Right renal pelvis (tissue), 4 donors: ENCODE measurements around the gene TEKT1. TPM values are rescaled to one million over a fixed set of nuclear protein-coding genes. Genes with fewer than 3 reads are reported as not detected.
"Not testable (repeated sequence)": the region's sequence is repeated elsewhere in the genome, so short reads cannot be mapped to it uniquely, and the experiment has no call there.

ENCODE experiments used
- DNase-seq, 4 donors: peaks; one replicate each; pipeline ENCODE4 v3.0.0-alpha.2; 2013; ENCODE audit warnings: low read depth in 4 of 4, low spot score in 3 of 4, missing footprints in 1 of 4
- polyA plus RNA-seq, 4 donors: library from polyadenylated mRNA; unstranded; fragments of 120-200 nt; gene quantifications; one replicate each; pipeline ENCODE4 v1.2.1, GENCODE V29; 2013; ENCODE audit not compliant: insufficient read length in 4 of 4

The TEKT1 gene
- under 1 TPM; 0.42 to 0.97 (median 0.64) TPM for polyA plus RNA-seq

DNA sequence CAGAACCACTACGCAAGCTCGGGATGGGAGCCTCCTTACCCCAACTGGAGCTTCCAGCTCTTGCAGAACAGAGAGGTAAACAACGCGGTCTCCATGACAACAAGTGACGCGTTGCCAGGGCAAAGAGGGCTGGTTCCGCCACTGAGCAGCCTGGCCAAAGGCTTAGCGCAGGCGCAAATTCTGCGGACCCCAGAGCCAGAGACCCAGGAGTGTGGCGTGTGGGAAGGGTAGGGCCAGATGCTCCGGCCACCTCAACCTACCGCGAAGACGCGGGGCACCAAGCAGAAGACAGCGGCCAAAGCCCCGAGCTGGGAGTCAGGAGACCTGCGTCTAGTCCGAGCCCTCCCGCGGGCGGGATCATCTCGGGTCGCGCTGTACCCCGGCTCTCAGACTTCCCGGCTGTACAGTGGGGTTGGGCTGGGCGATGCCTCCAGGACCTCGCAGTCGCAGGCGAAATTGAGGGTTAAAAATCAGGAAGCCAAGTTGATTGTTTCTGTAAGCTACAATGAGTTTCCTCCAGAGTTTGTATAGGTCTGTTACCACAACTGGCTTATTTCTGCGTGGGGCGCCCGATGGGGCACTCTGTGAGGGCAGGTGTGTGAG, at the start of gene TEKT1:
Gene TEKT1, minus strand, starts transcription at position 69 of the 603 bp plus-strand sequence. CDS start 1,353 bp downstream, outside the sequence.
- peak; percentile 61 to 80 (median 74) for DNase-seq

DNA sequence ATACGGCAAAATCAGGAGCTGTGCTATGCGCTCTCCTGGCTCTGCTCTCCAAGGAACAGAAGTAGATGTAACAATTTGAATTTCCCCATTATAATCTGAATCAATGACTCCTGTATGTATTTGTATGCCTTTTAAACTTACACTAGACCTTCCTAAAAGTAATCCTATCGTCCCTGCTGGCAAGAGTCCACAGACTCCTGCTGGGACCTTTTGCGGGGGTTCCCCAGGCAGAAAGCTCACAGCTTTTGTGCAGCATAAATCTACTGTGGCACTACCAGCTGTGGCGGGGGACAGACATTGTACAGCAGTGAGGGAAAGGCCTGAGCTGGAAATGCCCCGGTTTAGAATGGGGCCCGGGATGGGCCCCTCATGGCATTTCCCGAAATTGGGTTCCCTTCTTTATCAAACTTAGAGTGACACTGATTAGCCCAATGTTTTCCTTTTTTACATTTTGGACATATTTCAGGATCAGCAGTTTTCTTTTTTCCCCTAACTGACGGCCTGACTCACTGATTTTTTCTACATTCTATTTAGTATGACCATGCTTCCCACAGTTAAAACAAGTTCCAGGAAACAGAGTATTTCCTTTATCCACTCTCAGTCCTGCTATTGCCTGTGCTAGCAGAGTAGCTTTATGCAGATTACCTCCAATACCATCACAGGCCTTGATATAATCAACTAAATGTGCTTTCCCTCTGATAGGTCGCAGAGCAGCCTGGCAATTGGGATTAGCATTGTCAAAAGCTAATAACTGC, 47.9 kb upstream of the TEKT1 start:
- not testable (repeated sequence) for DNase-seq

DNA sequence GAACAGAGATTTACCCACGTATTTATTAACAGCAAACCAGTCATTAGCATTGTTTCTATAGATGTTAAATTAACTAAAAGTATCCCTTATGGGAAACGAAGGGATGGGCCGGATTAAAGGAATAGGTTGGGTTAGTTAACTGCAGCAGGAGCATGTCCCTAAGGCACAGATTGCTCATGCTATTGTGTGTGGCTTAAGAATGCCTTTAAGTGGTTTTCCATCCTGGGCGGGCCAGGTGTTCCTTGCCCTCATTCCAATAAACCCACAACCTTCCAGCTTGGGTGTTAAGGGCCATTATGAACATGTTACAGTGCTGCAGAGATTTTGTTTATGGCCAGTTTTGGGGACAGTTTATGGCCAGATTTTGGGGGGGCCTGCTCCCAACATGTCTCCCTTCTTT, 43.7 kb upstream of the TEKT1 start:
- DNase-seq, result not testable (repeated sequence)

DNA sequence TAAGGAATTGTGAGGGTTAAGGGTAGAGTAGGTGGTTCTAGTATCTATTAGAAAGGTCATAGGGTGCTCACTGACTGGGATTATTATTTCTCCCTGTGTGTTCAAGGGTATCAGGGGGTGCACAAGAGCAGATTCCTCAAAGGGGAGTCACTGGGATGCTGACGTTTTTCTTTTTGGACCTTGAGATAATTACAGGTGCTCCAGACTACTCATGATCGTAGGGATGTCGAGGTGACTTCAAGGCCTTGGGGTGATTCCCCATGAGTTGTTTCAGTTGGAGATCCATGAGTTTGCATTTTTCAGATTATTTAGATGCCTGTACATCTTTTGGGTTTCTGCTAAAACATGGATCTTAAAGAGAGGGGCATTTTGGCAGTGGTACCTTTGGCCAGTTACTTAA, 41.4 kb upstream of the TEKT1 start:
- no peak for DNase-seq

DNA sequence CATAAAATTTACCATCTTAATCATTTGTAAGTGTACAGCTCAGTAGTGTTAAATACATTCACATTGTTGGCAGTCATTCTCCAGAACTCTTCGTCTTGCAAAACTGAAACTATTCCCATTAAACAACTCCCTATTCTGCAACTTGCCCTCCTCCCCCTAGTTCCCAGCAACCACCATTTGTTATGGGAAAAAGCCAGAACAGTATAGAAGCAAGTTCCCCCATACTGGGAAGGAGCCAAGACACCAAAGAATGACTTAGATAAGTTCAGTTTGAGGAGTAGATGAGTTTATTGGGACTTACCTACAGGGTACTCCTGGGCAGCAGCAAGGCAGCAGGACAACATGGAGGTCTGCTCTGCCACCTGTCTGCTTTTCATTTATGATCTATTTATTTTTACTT, 39.3 kb upstream of the TEKT1 start:
- DNase-seq, result no peak

DNA sequence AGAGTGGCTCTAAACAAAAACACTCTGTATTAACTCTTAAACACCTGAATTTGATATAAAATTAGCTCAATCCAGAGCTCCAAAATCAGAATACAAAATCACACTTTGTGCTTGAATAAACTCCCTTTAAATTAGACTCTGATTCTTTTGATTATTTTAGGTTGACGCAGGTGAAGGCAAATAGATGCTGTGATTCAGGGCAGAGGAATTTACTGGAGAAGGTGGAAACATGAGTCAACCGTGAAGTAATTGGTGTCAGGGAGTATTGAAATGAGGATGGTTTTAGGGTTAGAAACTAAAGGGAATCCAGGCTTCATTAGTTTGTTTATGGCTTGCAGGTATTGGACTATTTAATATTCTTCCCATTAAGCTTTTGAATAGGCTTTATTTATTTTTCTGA, 37.1 kb upstream of the TEKT1 start:
- no peak for DNase-seq

DNA sequence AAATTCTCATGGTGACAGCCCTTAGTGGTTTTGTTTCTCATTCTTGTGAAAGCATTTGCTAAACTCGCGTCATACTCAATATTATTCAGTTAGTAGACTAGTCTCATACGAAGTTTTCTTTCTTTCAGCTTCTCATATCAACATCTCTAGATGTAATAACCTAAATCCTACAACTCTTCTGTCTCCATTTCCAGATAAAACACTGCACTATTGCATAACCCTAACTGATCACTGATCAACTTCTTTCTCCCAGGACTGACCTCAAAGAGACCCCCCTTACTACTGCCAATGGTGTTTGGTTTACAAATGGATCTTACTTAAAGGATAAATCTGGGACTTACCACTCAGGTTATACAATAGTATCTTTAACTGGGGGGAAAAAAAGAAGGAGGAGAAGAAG, 36.3 kb upstream of the TEKT1 start:
- no peak for DNase-seq

DNA sequence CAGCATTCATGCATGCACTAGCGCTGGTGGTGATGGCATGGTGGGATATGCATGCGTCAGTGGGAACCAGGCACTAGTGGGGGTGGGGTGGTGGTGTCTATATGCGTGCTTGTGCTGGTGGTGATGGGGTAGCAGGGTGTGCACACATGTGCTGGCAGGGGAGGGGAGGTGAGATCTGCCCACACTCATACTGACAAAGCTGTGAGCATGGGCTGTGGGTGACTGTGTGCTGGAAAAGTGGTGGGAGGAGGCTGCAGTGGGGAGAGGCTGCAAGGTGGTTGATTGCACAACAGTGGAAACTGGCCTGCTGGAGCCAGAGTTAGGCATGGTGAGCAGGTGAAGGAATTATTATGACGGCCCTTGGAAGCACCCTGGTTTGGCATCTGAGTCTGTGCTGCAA, 31.3 kb upstream of the TEKT1 start:
- no peak for DNase-seq

DNA sequence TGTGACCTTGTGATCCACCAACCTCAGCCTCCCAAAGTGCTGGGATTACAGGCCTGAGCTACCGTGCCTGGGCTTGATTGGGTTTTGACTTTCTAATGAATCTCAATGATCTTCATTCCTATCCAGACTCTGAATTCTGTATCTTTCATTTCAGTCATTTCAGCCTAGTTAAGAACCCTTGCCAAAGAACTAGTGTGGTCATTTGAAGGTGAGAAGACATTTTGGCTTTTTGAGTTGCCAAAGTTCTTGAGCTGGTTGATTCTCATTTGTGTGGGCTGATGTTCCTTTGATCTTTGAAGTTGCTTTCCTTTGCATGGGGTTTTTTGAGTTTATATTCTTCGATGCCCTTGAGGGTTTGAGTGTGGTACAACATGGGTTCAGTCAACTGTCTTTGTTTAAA, 30.6 kb upstream of the TEKT1 start:
- no peak for DNase-seq

DNA sequence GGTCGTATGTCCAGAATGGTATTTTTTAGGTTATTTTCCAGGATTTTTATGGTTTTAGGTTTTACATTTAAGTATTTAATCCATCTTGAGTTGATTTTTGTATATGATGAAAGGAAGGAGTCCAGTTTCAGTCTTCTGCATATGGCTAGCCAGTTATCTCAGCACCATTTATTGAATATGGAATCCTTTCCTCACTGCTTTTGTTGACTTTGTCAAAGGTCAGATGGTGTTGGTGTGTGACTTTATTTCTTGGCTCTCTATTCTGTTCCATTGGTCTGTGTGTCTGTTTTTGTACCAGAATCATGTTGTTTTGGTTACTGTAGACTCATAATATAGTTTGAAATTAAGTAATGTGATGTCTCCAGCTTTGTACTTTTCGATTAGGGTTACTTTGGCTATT, 26.4 kb upstream of the TEKT1 start:
- DNase-seq, result no peak

DNA sequence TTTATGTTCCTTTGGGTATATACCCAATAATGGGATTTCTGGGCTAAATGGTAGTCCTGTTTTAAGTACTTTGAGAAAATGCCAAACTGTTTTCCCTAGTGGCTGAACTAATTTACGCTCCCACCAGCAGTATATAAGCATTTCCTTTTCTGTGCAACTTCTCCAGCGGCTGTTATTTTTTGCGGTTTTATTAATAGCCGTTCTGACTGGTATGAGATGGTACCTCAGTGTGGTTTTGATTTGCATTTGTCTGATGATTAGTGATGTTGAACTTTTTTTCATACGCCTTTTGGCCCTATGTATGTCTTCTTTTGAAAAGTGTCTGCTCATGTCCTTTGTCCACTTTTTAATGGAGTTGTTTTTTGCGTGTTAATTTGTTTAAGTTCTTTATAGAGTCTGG, 25.8 kb upstream of the TEKT1 start:
- no peak for DNase-seq

DNA sequence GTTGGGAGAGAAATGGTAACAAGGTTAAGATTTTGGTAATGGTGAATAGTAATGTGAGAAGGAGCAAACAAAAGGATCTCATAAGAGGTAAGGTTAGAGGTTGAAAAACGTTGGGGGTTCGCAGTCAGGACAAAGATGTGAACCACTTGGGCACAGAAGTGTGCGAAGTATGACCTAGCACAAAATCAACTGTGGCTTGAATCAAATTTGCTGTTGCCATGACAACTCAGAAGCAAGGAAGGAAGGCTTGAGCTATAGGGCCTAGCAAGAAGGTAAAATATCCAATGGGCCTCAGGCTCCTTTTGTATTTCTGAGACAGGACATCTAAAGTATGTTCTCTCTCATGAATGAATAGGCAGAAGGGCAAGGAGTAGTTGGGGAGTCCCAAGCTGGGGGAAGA, 24.5 kb upstream of the TEKT1 start:
- DNase-seq, result no peak

DNA sequence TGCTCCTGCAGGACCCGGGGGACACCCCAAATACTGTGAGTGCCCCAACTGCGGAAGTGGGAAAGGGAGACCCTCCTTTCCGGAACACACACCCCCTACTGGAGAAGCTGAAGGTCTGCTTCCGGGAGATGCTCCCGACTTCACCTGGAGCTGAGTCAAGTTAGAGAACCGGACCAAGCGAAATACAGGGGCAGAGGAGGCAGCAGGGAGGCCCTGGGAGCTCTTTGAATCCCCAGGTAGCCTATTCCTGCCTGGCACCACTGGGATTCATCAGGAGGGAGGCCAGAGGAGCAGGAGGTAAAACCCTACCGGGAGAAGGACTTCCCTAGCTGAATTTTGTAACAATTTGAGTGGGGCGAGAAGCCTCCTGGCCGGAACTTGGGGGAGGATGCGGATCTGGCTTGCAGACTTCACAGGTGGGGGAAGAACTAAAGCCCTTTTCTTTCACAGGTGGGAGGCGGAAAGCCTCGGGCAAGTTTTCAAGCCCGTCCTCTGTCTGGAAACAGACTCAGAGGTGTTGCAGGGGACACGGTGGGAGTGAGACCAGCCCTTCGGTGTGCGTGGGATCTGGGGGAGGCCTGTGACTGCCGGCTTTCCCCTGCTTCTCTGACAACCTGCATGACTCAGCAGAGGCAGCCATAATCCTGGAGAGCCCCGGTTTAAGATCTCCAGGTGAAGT, 22.4 kb upstream of the TEKT1 start:
- peak in 1 of 4 donors; percentile 5 for DNase-seq

DNA sequence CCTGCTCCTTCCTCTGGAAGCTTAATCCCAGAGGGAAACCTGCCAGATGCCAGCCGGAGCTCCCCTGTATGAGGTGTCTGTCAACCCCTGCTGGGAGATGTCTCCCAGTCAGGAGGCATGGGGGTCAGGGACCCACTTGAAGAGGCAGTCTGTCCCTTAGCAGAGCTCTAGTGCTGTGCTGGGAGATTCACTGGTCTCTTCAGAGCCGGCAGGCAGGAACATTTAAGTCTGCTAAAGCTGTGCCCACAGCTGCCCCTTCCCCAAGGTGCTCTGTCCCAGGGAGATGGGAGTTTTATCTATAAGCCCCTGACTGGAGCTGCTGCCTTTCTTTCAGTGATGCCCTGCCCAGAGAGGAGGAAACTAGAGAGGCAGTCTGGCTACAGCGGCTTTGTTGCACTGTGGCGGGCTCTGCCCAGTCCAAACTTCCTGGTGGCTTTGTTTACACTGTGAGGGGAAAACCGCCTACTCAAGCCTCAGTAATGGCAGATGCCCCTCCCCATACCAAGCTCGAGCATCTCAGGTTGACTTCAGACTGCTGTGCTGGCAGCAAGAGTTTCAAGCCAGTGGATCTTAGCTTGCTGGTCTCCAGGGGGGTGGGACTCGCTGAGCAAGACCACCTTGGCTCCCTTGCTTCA, 17.1 kb upstream of the TEKT1 start:
- DNase-seq, result not testable (repeated sequence)

DNA sequence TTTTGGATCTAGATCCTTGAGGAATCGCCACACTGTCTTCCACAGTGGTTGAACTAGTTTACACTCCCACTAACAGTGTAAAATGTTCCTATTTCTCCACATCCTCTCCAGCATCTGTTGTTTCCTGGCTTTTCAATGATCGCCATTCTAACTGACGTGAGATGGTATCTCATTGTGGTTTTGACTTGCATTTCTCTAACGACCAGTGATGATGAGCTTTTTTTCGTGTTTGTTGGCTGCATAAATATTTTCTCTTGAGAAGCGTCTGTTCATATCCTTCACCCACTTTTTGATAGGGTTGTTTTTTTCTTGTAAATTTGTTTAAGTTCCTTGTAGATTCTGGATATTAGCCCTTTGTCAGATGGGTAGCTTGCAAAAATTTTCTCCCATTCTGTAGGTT, 14.6 kb upstream of the TEKT1 start:
- not testable (repeated sequence) for DNase-seq

DNA sequence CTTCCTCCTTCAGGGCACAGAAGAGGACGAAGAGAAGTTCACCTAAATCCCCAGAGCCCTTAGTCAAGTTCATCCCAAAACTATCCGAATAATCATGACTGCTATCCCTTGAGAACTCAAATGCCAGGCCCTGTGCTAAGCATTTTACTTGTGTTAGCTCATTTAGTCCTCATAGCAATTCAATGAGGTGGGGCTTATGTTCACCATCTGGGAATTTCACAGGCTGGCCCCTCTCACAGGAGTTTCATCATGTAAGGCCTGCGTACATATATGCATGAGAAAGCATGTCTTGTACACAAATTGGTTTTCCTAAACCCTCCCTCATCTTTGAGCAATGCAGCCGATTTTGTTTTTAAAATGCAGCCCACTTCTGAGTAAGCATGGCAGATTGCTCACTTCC, 12.9 kb upstream of the TEKT1 start:
- not testable (repeated sequence) for DNase-seq

DNA sequence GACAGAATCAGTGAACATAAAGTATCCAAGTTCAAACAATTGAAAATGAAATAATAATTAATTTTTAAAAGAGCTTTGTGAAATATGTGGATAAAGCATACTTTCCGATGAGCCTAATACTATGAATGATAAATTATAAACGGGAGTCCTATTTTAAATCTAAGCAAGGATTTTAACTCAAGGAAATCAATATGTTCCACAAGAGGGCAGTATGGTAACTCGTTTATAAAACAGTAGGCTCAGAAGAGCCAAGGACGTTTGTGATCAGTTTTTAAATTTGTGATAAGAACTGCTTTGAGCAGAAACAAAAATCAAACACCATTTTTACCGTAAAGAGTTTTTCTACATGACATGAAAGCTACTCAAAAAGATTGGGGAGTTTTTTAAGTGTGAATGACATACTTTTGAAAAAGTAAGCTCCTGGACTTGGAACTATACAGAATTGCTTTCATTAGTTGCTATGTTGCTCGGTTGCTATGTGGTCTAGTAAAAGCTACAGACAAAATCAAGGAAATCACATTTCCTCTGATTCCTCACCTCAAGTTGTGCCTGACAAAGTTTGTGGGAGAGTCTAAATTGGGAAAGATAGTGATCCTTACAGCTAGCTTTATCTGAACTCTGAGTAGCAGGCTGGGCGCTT, 11.8 kb upstream of the TEKT1 start:
- DNase-seq, result peak in 1 of 4 donors; percentile 18

DNA sequence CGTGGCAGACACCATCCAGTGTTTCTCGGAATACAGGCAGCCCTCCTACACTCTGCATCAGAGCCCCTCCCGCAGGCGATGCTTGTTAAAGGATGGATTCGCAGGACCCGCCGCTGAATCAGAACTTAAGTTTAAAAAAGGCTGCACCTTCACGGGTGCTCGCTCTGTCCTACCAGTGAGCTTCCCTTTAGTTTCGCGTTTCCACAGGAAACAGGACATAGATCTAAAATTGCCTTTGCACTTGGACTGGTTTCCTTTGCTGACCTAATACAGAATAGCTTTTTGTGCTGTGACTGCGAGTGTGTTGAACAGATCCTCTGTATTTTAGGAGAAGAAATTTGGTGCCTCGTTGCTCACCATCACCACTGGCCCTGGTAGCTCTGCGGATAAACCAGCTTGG, 10.2 kb upstream of the TEKT1 start:
- DNase-seq, result not testable (repeated sequence)

DNA sequence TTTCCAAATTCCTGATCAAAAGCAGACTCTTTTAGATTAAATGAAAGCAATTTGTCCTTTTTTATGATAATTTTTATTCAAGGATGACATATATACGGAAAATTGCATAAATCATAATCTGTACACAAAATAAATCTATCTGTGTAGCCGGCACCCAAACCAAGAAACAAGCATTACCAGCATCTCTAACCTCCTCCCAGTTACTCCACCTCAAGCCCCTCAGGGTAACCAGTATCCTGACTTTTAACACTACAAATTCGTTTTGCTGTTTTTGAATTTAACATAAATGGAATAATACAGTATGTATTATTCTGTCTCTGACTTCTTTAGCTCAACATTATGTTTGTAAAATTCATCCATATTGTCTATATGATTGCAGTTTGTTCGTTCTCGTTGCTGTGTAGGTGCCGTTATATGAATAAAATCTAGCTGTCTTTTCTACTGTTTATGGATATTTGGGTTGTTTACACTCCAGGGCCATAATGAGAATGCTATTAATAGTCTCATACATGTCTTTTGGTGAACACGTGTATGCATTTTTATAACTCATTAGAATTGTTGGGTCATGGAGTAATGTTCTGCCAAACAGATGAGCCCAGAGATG, 1.0 kb downstream of the TEKT1 start:
- no peak for DNase-seq

DNA sequence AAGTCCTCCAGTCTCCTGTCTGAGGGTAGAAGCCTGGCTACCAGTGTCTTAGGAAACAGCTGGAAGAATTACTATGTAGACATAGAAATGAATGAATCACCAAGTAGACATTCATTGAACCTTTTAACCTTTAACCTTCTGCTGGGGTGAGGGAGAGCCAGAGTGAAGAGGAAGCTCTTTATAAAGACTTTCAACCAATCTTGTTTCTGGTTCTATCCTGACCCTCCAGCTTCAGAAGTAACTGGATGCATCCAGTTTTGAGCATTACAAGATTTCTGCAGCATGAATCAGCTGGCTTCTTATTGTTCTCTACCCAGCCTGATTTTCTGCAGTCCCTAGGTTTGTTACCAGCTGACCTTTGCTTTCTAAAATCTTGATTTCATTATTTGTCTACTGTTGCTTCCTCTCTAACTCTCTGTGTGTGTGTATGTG, 8.5 kb downstream of the TEKT1 start:
- no peak for DNase-seq
